Activated naive CD8-positive, alpha-beta T cell treated with anti-CD3 and anti-CD28 coated beads, Interleukin-2, amount 50 U/mL, for 24 hours (primary cell): ENCODE measurements around the gene CGB2.

Source experiments
- ATAC-seq: fragments of 150-1000 bp; cut with Tn5 transposase; one replicate; pipeline ENCODE4 v1.10.0; 2021
- DNase-seq: peaks from one replicate; pipeline ENCODE4 v3.0.0; 2021
- H3K27ac Mint-ChIP-seq: one replicate; pipeline ENCODE4 v1.8.0; 2021; ENCODE audit warnings: mild to moderate bottlenecking, mixed read lengths
- H3K27me3 Mint-ChIP-seq: one replicate; pipeline ENCODE4 v1.8.0; 2021; ENCODE audit warnings: mixed read lengths
- H3K36me3 Mint-ChIP-seq: one replicate; pipeline ENCODE4 v1.8.0; 2021; ENCODE audit warnings: low read depth, mixed read lengths
- H3K4me1 Mint-ChIP-seq: one replicate; pipeline ENCODE4 v1.8.0; 2021; ENCODE audit warnings: mixed read lengths
- H3K4me3 Mint-ChIP-seq: one replicate; pipeline ENCODE4 v1.8.0; 2021; ENCODE audit warnings: mild to moderate bottlenecking, moderate library complexity, mixed read lengths
- H3K9me3 Mint-ChIP-seq: one replicate; pipeline ENCODE4 v1.8.0; 2021; ENCODE audit warnings: mixed read lengths

The CGB2 gene

GRCh38 chr19:48997972-48998371, 33.7 kb upstream of the CGB2 start:
- no peaks in the 10 kb centered on the region for H3K9me3 Mint-ChIP-seq
- H3K4me3 Mint-ChIP-seq: no peak overlapping the region
- peaks cover 28% of the 10 kb centered on the region for H3K36me3 Mint-ChIP-seq
- ATAC-seq (no peak), DNase-seq (peak; percentile 71)
- no peaks in the 10 kb centered on the region for H3K27me3 Mint-ChIP-seq
- H3K27ac Mint-ChIP-seq: no peak overlapping the region
- H3K4me1 Mint-ChIP-seq: peaks cover 21% of the 10 kb centered on the region

DNA sequence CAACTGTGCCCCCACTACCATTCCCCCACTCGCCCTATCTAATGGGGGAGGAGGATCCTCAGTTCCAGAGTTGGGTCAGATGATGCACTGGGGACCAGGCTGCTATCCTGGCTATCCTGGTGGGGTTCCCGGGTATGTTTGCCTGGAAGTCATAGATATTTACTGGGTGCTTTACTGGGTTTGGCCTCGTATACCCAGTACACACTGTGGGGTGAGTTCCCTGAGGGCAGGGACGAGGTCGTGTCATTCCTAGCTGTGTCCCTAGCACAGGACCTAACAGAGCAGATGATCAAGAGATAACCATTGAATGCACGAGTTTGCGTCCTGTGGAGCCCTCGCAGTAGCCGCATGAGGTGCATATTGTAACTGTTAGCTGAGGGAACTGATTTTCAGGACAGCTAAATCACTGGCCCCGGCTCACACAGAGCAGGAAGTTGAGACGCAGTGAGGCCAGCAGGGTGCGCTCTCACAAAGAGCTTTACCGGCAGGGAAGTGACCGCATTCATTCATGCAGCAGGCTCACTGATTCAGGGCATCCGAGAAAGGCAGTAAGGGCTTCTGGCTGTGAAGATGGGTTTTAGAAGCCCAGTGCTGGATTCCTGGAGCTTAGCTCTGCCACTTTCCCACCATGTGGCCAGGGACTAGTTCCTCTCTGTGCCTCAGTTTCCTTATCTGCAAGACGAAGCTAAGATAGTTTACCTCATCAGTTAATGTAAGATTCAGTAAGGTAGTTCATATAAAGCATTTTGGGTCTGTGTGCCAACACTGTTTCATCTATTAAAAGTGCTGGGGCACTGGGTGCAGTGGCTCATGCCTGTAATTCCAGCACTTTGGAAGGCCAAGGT, 32.0 kb upstream of the CGB2 start:
- Mint-ChIP-seq H3K9me3 (no peaks in the 10 kb centered on the region), H3K4me3 (no peak overlapping the region), H3K27ac (no peak overlapping the region), H3K36me3 (peaks cover 23% of the 10 kb centered on the region), H3K4me1 (peaks cover 11% of the 10 kb centered on the region), H3K27me3 (no peaks in the 10 kb centered on the region)
- DNase-seq: peak; percentile 68
- ATAC-seq: peak; percentile 63

DNA sequence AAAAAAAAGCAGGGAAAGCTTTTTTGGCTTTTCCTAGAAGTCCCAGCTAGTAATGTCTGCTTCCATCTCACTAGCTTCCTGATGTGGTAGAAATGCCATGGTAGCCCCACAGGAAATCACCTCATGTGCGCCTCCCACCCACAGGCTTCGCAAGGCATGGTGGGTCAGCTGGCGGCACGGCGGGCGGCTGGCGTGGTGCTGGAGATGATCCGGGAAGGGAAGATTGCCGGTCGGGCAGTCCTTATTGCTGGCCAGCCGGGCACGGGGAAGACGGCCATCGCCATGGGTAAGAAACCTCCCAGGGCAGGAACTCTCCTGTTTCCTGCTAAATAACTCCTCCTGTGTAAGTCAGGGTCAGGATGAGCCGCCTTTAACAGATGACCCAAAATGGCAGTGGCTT, 27.6 kb upstream of the CGB2 start:
- Mint-ChIP-seq H3K4me3 (no peak overlapping the region), H3K9me3 (no peaks in the 10 kb centered on the region), H3K4me1 (no peaks in the 10 kb centered on the region), H3K27me3 (no peaks in the 10 kb centered on the region), H3K36me3 (peaks cover 28% of the 10 kb centered on the region), H3K27ac (no peak overlapping the region)
- ATAC-seq (no peak), DNase-seq (no peak)

GRCh38 chr19:49004964-49005614, 26.6 kb upstream of the CGB2 start:
- Mint-ChIP-seq H3K27me3 (no peaks in the 10 kb centered on the region), H3K4me3 (no peak overlapping the region), H3K36me3 (peaks cover 21% of the 10 kb centered on the region), H3K4me1 (no peaks in the 10 kb centered on the region), H3K9me3 (no peaks in the 10 kb centered on the region), H3K27ac (no peak overlapping the region)
- ATAC-seq (no peak), DNase-seq (no peak)

DNA sequence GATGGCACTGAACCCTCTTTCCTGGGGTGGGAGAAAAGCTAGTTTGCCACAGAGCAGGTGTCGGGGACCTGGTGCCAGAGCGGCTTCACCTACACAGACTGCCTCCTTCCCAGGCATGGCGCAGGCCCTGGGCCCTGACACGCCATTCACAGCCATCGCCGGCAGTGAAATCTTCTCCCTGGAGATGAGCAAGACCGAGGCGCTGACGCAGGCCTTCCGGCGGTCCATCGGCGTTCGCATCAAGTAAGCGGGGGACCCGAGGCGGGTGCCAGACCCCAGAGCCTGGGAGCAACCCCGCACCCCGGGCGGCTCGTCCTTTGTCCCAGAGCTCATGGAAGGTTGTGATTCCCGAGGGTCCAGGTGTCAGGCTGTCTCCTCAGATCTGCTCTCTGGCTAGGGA, 24.8 kb upstream of the CGB2 start:
- H3K27ac Mint-ChIP-seq: no peak overlapping the region
- H3K9me3 Mint-ChIP-seq: no peaks in the 10 kb centered on the region
- H3K27me3 Mint-ChIP-seq: no peaks in the 10 kb centered on the region
- H3K4me1 Mint-ChIP-seq: no peaks in the 10 kb centered on the region
- DNase-seq (no peak), ATAC-seq (no peak)
- no peak overlapping the region for H3K4me3 Mint-ChIP-seq
- peaks cover 23% of the 10 kb centered on the region for H3K36me3 Mint-ChIP-seq

DNA sequence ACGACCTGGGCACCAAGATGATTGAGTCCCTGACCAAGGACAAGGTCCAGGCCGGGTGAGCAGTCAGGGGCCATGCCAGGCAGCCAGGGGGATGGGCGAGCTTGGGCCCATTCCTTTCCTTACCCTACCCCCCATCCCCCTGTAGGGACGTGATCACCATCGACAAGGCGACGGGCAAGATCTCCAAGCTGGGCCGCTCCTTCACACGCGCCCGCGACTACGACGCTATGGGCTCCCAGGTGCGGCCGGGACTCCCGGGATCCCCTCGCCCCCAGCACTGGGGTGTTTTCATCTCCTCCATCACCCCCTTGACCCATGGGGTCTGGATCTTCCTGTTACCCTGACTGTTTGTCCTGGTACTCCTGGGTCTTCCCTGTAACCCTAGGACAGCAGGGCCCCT, 21.9 kb upstream of the CGB2 start:
- no peak for ATAC-seq
- DNase-seq: no peak
- Mint-ChIP-seq H3K27ac (no peak overlapping the region), H3K36me3 (peaks cover 21% of the 10 kb centered on the region), H3K27me3 (no peaks in the 10 kb centered on the region), H3K9me3 (no peaks in the 10 kb centered on the region), H3K4me1 (no peaks in the 10 kb centered on the region), H3K4me3 (no peak overlapping the region)

GRCh38 chr19:49010453-49010852, 21.2 kb upstream of the CGB2 start:
- Mint-ChIP-seq H3K4me1 (no peaks in the 10 kb centered on the region), H3K4me3 (no peak overlapping the region), H3K9me3 (no peaks in the 10 kb centered on the region), H3K27me3 (no peaks in the 10 kb centered on the region), H3K36me3 (peaks cover 17% of the 10 kb centered on the region), H3K27ac (no peak overlapping the region)
- DNase-seq (no peak), ATAC-seq (no peak)

DNA sequence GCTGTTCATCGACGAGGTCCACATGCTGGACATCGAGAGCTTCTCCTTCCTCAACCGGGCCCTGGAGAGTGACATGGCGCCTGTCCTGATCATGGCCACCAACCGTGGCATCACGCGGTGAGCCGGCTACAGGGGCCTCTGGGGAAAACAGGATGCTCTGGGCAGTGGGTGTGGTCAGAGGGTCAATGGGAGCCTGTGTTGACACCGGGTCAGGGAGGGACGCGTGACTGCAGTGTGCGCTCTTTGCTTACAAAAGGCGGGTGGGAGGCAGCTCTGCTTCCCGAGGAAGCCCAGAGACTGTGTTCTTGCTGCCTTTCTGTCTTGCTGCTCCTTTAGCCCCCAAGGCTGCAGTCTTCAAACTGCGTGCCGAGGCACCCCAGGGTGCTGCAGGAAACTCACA, 20.5 kb upstream of the CGB2 start:
- no peaks in the 10 kb centered on the region for H3K27me3 Mint-ChIP-seq
- H3K36me3 Mint-ChIP-seq: peaks cover 21% of the 10 kb centered on the region
- no peaks in the 10 kb centered on the region for H3K9me3 Mint-ChIP-seq
- no peak overlapping the region for H3K4me3 Mint-ChIP-seq
- DNase-seq (no peak), ATAC-seq (no peak)
- no peaks in the 10 kb centered on the region for H3K4me1 Mint-ChIP-seq
- no peak overlapping the region for H3K27ac Mint-ChIP-seq

GRCh38 chr19:49014123-49014869, 17.4 kb upstream of the CGB2 start:
- no peak overlapping the region for H3K27ac Mint-ChIP-seq
- H3K4me3 Mint-ChIP-seq: no peak overlapping the region
- DNase-seq: no peak
- H3K36me3 Mint-ChIP-seq: peaks cover 13% of the 10 kb centered on the region
- peaks cover 14% of the 10 kb centered on the region for H3K4me1 Mint-ChIP-seq
- no peak for ATAC-seq
- H3K9me3 Mint-ChIP-seq: no peaks in the 10 kb centered on the region
- peaks cover 5% of the 10 kb centered on the region for H3K27me3 Mint-ChIP-seq

- ATAC-seq (no peak), DNase-seq (no peak)
- Mint-ChIP-seq H3K27ac (no peak overlapping the region), H3K27me3 (peaks cover 6% of the 10 kb centered on the region), H3K4me1 (peaks cover 18% of the 10 kb centered on the region), H3K36me3 (peaks cover 13% of the 10 kb centered on the region), H3K4me3 (no peak overlapping the region), H3K9me3 (no peaks in the 10 kb centered on the region)
These were observed 16.8 kb upstream of the CGB2 start for GRCh38 chr19:49014870-49015255.

- Mint-ChIP-seq H3K36me3 (peaks cover 11% of the 10 kb centered on the region), H3K9me3 (no peaks in the 10 kb centered on the region), H3K4me3 (no peak overlapping the region), H3K27ac (no peak overlapping the region), H3K27me3 (peaks cover 6% of the 10 kb centered on the region), H3K4me1 (peaks cover 25% of the 10 kb centered on the region)
- no peak for ATAC-seq
- no peak for DNase-seq
These were observed 15.4 kb upstream of the CGB2 start for GRCh38 chr19:49016067-49016839.

DNA sequence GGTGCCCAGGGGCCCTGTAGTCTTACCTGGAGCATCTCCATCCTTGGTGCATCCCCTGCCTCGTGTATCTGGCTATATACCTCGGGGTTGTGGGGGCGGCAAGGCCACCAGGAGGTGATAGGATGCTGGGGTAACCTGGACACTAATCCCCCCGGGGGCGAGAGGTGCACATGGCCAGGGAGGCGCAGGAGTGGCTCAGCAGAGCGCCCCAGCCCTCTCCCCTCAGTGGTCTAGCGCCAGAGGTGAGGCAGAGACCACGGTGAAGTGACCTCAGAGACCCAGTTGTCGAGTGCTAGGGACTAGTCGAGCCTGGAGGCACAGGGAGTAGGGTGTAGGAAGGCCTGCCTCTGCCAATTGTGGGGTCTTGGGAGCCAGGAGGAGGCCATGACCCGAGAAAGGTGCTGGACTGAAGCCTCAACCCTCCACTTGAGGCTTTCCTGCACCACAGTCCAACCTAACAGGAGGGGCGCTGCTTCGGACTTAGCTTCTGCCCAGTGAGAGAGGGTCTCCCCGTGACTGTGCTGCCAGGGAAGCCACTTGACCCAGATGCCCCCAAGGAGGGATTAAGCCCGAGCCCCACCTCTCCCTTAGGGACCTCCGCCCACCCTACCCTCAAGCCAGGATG, 14.5 kb upstream of the CGB2 start, which contains the start of gene LHB:
Gene LHB, minus strand, starts transcription at position 51 of the 625 bp plus-strand sequence. Its CDS starts 10 bp downstream, at position 41.
- Mint-ChIP-seq H3K27ac (no peak within 1 kb of the TSS), H3K4me3 (peak within 1 kb of the TSS; percentile 24), H3K27me3 (peaks cover 6% of the 10 kb centered on the region), H3K4me1 (peaks cover 33% of the 10 kb centered on the region), H3K9me3 (no peaks in the 10 kb centered on the region), H3K36me3 (peaks cover 8% of the 10 kb centered on the region)
- no peak for DNase-seq
- ATAC-seq: no peak

DNA sequence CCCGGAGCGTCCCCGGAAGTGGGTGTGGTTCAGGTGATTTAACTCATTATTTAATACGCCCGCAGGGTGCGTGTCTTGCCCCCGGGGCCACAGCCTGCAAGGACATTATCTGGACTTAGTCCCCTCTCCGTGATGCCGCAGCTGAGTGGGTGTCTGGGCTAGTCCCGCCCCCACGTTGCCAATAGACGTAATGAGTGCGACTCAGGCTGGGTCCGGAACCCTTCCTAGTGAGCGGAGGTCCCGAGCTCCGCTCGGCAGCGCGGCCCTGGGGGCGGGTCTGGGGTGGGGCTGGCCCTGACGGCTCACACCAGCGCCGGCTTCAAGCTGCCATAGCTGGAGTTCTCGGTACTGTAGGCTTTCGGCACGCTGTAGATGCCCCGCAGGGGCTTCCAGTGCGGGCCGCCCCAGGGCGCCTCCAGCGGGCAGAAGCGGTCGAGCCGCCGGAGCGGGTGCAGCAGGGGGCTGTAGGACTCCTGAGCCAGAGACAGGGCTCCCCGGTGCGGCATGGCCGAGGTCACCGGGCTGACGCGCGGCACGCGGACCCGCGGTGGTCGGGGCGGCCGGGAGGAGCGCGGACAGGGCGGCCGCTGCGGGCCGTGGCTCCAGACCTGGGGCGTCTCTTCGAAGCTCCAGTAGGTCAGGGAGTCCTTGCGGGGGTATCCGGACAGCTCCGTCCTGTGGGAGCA, 13.9 kb upstream of the CGB2 start:
- Mint-ChIP-seq H3K9me3 (no peaks in the 10 kb centered on the region), H3K4me1 (peaks cover 33% of the 10 kb centered on the region), H3K27ac (no peak overlapping the region), H3K36me3 (peaks cover 8% of the 10 kb centered on the region), H3K27me3 (peaks cover 6% of the 10 kb centered on the region), H3K4me3 (peak overlapping the region; percentile 24)
- DNase-seq (peak; percentile 69), ATAC-seq (peak; percentile 71)
